ENCODE measurements around the gene GPRC5C.

The GPRC5C gene

GRCh38 chr17:74408262-74408661 lies 23.6 kb upstream of the GPRC5C start:
- no peak overlapping the region; the same call in 1 of the 2 replicates for H3K27ac ChIP-seq
- TF ChIP-seq, protein P1, sequence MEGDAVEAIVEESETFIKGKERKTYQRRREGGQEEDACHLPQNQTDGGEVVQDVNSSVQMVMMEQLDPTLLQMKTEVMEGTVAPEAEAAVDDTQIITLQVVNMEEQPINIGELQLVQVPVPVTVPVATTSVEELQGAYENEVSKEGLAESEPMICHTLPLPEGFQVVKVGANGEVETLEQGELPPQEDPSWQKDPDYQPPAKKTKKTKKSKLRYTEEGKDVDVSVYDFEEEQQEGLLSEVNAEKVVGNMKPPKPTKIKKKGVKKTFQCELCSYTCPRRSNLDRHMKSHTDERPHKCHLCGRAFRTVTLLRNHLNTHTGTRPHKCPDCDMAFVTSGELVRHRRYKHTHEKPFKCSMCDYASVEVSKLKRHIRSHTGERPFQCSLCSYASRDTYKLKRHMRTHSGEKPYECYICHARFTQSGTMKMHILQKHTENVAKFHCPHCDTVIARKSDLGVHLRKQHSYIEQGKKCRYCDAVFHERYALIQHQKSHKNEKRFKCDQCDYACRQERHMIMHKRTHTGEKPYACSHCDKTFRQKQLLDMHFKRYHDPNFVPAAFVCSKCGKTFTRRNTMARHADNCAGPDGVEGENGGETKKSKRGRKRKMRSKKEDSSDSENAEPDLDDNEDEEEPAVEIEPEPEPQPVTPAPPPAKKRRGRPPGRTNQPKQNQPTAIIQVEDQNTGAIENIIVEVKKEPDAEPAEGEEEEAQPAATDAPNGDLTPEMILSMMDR (conservative IDR thresholded peaks at IDR 0.05), result no peak

DNA sequence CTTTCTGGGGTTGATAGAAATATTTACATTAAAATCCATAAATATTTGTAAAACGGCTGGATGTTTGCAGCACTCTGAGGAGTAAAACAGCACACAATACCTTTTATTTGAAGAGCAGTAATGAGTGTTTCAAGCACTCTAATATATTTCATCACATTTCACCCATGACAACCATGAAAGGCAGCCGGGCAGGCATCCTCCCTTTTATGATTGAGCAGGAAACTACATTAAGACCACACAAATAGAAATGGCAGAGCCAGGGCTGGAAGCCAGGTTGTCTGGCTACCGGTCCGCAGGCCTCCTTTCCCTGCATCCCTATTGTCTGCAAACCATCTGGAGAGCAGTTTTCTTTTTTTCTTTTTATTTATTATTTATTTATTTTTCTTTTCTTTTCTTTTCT lies 23.1 kb upstream of the GPRC5C start:
- TF ChIP-seq, protein P1 (conservative IDR thresholded peaks at IDR 0.05), result no peak
- no peak overlapping the region; the same call in 1 of the 2 replicates for H3K27ac ChIP-seq

DNA sequence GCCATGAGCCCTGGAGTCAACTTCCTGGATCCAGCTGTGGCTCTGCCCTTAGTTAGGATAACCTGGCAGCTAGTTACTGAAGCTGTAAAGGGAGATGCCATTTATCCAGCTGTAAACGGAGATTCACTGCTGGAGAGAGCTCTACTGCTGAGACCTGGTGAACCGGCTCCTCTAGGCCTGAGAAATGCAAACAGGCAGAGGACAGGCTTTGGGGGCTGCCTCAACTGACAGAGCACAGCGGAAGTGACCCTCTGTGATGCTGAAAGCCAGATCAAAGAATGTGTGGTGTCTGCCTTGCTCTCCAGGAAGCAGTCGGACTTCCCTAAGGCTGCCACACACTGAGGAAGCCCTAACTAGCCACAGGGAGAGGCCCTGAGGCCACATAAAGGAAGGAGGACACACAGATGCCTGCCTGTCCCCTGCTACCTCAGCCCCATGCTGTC lies 21.9 kb upstream of the GPRC5C start:
- TF ChIP-seq, protein P1 (conservative IDR thresholded peaks at IDR 0.05), result no peak
- H3K27ac ChIP-seq, result no peak overlapping the region

DNA sequence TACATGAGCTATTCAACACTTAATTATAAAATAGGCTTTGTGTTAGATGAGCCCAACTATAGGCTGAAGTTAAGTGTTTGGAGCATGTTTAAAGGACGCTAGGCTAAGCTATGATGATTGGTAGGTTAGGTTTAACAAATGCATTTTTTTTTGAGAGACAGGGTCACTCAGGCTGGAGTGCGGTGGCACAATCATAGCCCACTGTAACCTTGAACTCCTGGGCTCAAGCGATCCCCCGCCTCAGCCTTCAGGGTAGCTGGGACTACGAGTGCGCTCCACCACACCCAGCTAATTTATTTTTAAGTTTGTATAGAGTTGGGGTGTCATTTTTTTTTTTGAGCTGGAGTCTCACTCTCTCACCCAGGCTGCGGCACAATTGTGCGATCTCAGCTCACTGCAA lies 19.3 kb upstream of the GPRC5C start:
- H3K27ac ChIP-seq, result no peak overlapping the region
- TF ChIP-seq, protein P1 (conservative IDR thresholded peaks at IDR 0.05), result no peak

DNA sequence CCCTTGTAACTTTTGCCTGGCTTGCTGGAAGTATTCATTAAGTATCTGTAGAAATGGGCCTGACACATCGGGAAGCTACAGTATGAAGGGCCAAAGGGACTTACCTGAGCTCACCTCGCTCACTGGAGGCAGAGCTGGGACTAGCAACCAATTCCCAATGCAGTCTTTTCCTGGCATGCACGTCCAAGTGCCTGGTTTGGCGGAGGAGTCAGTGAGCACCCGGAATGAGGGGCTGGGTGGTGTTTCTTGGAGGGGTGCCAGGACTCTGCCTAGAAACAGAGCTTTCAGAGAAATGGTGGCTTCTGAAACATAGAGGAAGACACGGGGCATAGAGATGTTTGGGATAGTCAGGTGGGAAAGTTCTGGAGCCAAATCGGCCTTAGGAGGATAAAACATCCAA lies 18.4 kb upstream of the GPRC5C start:
- H3K27ac ChIP-seq, result no peak overlapping the region
- TF ChIP-seq, protein P1 (conservative IDR thresholded peaks at IDR 0.05), result no peak

GRCh38 chr17:74414510-74414909 lies 17.4 kb upstream of the GPRC5C start:
- no peak overlapping the region for H3K27ac ChIP-seq
- TF ChIP-seq, protein P1 (conservative IDR thresholded peaks at IDR 0.05), result no peak

- H3K27ac ChIP-seq, result no peak overlapping the region
- TF ChIP-seq, protein P1 (conservative IDR thresholded peaks at IDR 0.05), result no peak
These were observed 16.1 kb upstream of the GPRC5C start for GRCh38 chr17:74415608-74416396.

Data from VCaP (cell line).